ENCODE results near the gene SEPTIN12. TPM values are rescaled to one million over a fixed set of nuclear protein-coding genes. Genes with fewer than 3 reads are reported as not detected.

The SEPTIN12 gene
- total RNA-seq, 1 donor from 2014 or later, result 0.96 TPM

GRCh38 chr16:4790871-4791270 lies 2.7 kb upstream of the SEPTIN12 start:
- H3K27ac Mint-ChIP-seq (ENCODE audit: unreplicated experiment), result no peak overlapping the region

GRCh38 chr16:4790261-4790660 lies 2.1 kb upstream of the SEPTIN12 start:
- Mint-ChIP-seq H3K27ac (ENCODE audit: unreplicated experiment) (no peak overlapping the region), H3K36me3 (ENCODE audit: unreplicated experiment) (no peaks in the 10 kb centered on the region), H3K9me3 (ENCODE audit: unreplicated experiment) (no peaks in the 10 kb centered on the region), H3K27me3 (ENCODE audit: unreplicated experiment) (peaks cover 2% of the 10 kb centered on the region), H3K4me3 (ENCODE audit: unreplicated experiment) (no peak overlapping the region), H3K4me1 (ENCODE audit: low read depth, unreplicated experiment) (peaks cover 9% of the 10 kb centered on the region)
- DNase-seq, result no peak
- no peak for TF ChIP-seq CTCF (IDR thresholded peaks at IDR 0.05; ENCODE audit: partially characterized antibody, unreplicated experiment)

More at GRCh38 chr16:4790871-4791270, 2.7 kb upstream of the SEPTIN12 start:
- H3K4me3 Mint-ChIP-seq (ENCODE audit: unreplicated experiment), result no peak overlapping the region
- no peak for TF ChIP-seq CTCF (IDR thresholded peaks at IDR 0.05; ENCODE audit: partially characterized antibody, unreplicated experiment)
- no peaks in the 10 kb centered on the region for H3K9me3 Mint-ChIP-seq (ENCODE audit: unreplicated experiment)
- no peak for DNase-seq
- peaks cover 2% of the 10 kb centered on the region for H3K27me3 Mint-ChIP-seq (ENCODE audit: unreplicated experiment)
- peaks cover 9% of the 10 kb centered on the region for H3K4me1 Mint-ChIP-seq (ENCODE audit: low read depth, unreplicated experiment)
- no peaks in the 10 kb centered on the region for H3K36me3 Mint-ChIP-seq (ENCODE audit: unreplicated experiment)

GRCh38 chr16:4788910-4789309 lies 765 bp upstream of the SEPTIN12 start:
- Mint-ChIP-seq H3K36me3 (ENCODE audit: unreplicated experiment) (no peaks in the 10 kb centered on the region), H3K4me3 (ENCODE audit: unreplicated experiment) (no peak overlapping the region), H3K4me1 (ENCODE audit: low read depth, unreplicated experiment) (peaks cover 9% of the 10 kb centered on the region), H3K9me3 (ENCODE audit: unreplicated experiment) (no peaks in the 10 kb centered on the region), H3K27ac (ENCODE audit: unreplicated experiment) (no peak overlapping the region), H3K27me3 (ENCODE audit: unreplicated experiment) (peaks cover 2% of the 10 kb centered on the region)
- TF ChIP-seq CTCF (IDR thresholded peaks at IDR 0.05; ENCODE audit: partially characterized antibody, unreplicated experiment), result no peak
- no peak for DNase-seq

- H3K4me1 Mint-ChIP-seq (ENCODE audit: low read depth, unreplicated experiment), result peaks cover 9% of the 10 kb centered on the region
- H3K27ac Mint-ChIP-seq (ENCODE audit: unreplicated experiment), result no peak overlapping the region
- H3K36me3 Mint-ChIP-seq (ENCODE audit: unreplicated experiment), result no peaks in the 10 kb centered on the region
- no peak overlapping the region for H3K4me3 Mint-ChIP-seq (ENCODE audit: unreplicated experiment)
- H3K9me3 Mint-ChIP-seq (ENCODE audit: unreplicated experiment), result no peaks in the 10 kb centered on the region
- no peak for TF ChIP-seq CTCF (IDR thresholded peaks at IDR 0.05; ENCODE audit: partially characterized antibody, unreplicated experiment)
- peaks cover 2% of the 10 kb centered on the region for H3K27me3 Mint-ChIP-seq (ENCODE audit: unreplicated experiment)
- DNase-seq, result no peak
Measured at GRCh38 chr16:4788489-4788889, 344 bp upstream of the SEPTIN12 start.

GRCh38 chr16:4787068-4787467 lies 1.1 kb downstream of the SEPTIN12 start:
- H3K4me3 Mint-ChIP-seq (ENCODE audit: unreplicated experiment), result no peak overlapping the region
- TF ChIP-seq CTCF (IDR thresholded peaks at IDR 0.05; ENCODE audit: partially characterized antibody, unreplicated experiment), result no peak
- H3K4me1 Mint-ChIP-seq (ENCODE audit: low read depth, unreplicated experiment), result peaks cover 9% of the 10 kb centered on the region
- no peaks in the 10 kb centered on the region for H3K9me3 Mint-ChIP-seq (ENCODE audit: unreplicated experiment)
- peaks cover 5% of the 10 kb centered on the region for H3K27me3 Mint-ChIP-seq (ENCODE audit: unreplicated experiment)
- H3K36me3 Mint-ChIP-seq (ENCODE audit: unreplicated experiment), result no peaks in the 10 kb centered on the region
- DNase-seq, result no peak
- H3K27ac Mint-ChIP-seq (ENCODE audit: unreplicated experiment), result no peak overlapping the region
